IPS-20b (cell line): ENCODE data around the gene TMTC3.

Source experiments
- H3K27ac ChIP-seq: one replicate; pipeline ENCODE4 v1.5.1; 2013; ENCODE audit warnings: low read length
- H3K27me3 ChIP-seq: 2 replicates; pipeline ENCODE4 v1.6.1; 2013; ENCODE audit warnings: mild to moderate bottlenecking, low read length, inconsistent platforms; ENCODE audit not compliant: insufficient read depth
- H3K36me3 ChIP-seq: 2 replicates; pipeline ENCODE4 v1.6.1; 2013; ENCODE audit warnings: low read depth, mild to moderate bottlenecking, inconsistent platforms, low read length, moderate library complexity; ENCODE audit not compliant: insufficient read depth
- H3K4me1 ChIP-seq: 2 replicates; pipeline ENCODE4 v1.6.1; 2013; ENCODE audit warnings: mild to moderate bottlenecking, control low read depth, inconsistent platforms, low read length, moderate library complexity; ENCODE audit not compliant: insufficient read depth
- H3K4me3 ChIP-seq: 2 replicates; pipeline ENCODE4 v1.5.1; 2013; ENCODE audit warnings: mild to moderate bottlenecking, low read length, inconsistent platforms
- H3K9ac ChIP-seq: 2 replicates; pipeline ENCODE4 v1.6.1; 2013; ENCODE audit warnings: low read depth, mild to moderate bottlenecking, inconsistent platforms, low read length, moderate library complexity
- H3K9me3 ChIP-seq: 2 replicates; pipeline ENCODE4 v1.6.1; 2013; ENCODE audit warnings: mild to moderate bottlenecking, low read depth, low read length, inconsistent platforms; ENCODE audit not compliant: insufficient read depth

Gene TMTC3

DNA sequence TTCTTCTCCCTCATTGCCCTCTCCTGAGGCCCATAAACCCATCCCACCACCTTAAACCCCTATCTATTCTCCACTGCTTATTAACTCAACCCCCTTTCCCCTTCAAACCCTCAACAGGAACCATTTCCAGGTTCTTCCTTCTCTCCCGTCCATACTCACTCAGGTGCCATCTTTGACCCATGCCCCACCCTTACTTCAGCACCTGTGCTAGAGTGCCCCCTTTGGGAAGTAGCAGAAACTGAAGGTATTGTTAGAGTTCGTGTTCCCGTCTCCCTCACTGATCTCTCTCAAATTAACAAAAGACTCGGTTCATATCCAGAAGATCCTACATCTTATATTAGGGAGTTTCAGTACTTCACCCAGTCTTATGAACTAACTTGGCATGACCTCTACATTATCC, 86.6 kb downstream of the TMTC3 start:
- Histone ChIP-seq H3K9me3 (no peaks in the 10 kb centered on the region), H3K36me3 (no peaks in the 10 kb centered on the region), H3K9ac (no peak overlapping the region), H3K27ac (no peak overlapping the region), H3K4me1 (no peaks in the 10 kb centered on the region), H3K4me3 (no peak overlapping the region), H3K27me3 (no peaks in the 10 kb centered on the region)

DNA sequence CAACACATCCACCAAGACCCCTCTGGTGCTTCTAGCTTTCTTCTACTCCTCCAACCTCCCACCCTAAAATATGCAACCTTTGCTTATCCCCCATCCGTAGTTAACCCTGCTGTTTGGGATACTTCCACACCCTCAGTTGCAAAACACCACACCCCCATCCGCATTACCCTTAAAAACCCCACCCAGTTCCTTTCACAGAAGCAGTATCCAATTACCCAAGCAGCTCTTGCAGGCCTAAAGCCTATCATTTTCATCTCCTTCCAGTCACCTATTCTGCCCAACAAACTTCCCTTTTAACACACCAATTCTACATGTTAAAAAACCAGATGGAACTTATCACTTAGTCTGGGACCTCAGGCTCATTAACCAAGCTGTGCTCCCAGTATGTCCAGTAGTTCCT, 88.2 kb downstream of the TMTC3 start:
- H3K36me3 ChIP-seq = no peaks in the 10 kb centered on the region
- no peak overlapping the region for H3K9ac ChIP-seq
- no peak overlapping the region for H3K4me3 ChIP-seq
- H3K4me1 ChIP-seq = no peaks in the 10 kb centered on the region
- H3K27ac ChIP-seq = no peak overlapping the region
- H3K27me3 ChIP-seq = no peaks in the 10 kb centered on the region
- no peaks in the 10 kb centered on the region for H3K9me3 ChIP-seq

DNA sequence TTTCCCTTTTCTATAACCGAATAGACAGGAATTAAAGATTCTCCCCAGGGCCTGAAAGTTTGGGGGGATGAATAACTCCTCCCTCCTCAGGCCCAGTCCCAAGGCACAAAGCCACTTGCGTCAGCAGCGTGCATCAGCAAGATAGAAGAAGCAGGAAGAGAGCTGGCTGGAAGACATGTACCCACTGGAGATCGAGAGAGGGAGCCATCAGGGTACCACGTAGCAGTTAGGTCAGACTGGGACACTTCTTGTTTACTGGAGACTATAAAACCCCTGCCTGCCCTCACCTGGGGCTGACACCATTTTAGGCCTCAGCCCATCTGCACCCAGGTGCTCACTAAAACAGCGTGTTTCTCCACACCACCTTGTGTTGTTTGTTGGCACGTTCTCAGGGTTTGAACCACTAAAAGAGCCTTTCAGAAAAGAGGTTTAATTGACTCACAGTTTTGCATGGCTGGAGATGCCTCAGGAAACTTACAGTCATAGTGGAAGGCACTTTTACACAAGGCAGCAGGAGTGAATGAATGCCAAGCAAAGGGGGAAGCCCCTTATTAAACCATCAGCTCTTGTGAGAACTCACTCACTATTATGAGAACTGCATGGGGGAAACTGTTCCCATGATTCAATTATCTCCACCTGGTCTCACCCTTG, 93.2 kb downstream of the TMTC3 start:
- Histone ChIP-seq H3K9me3 (no peaks in the 10 kb centered on the region), H3K27me3 (no peaks in the 10 kb centered on the region), H3K27ac (no peak overlapping the region), H3K4me1 (no peaks in the 10 kb centered on the region), H3K36me3 (no peaks in the 10 kb centered on the region), H3K4me3 (no peak overlapping the region), H3K9ac (no peak overlapping the region)

DNA sequence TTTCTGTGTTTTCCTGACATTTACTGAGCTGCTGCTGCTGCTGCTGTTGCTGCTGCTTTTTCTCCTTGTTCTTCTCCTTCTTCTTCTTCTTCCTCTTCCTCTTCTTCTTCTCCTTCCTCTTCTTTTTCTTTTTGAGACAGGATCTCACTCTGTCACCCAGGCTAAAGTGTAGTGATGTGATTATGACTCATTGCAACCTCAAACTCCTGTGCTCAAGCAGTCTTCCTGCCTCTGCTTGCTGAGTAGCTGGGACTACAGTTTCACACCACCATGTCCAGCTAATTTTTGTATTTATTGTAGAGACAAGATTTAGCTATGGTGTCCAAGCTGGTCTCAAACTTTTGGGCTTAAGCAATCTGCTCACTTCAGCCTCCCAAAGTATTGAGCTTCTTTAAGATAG, 95.8 kb downstream of the TMTC3 start:
- no peaks in the 10 kb centered on the region for H3K4me1 ChIP-seq
- no peak overlapping the region for H3K27ac ChIP-seq
- no peaks in the 10 kb centered on the region for H3K36me3 ChIP-seq
- H3K4me3 ChIP-seq = no peak overlapping the region
- no peak overlapping the region for H3K9ac ChIP-seq
- no peaks in the 10 kb centered on the region for H3K27me3 ChIP-seq
- no peaks in the 10 kb centered on the region for H3K9me3 ChIP-seq

DNA sequence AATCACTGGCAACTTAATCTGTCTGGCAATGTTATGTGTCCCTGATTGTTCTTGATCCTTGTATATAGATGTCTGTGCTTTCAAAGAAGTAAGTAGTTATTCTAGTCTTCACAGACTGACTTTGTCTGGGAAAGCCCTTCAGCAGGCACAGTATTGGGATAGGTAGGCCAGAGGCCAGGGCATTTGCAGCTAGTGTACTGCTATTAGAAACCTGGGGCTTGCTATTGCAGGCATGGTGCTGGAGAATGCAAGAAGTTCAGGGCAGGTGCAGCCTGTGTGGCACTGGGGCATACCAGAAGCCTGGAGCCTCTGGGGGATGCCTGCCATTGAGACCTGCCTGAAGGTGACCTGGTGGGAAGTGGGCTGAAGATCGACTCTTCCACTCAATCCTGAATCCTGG, 96.3 kb downstream of the TMTC3 start:
- Histone ChIP-seq H3K4me1 (no peaks in the 10 kb centered on the region), H3K4me3 (no peak overlapping the region), H3K27ac (no peak overlapping the region), H3K9me3 (no peaks in the 10 kb centered on the region), H3K9ac (no peak overlapping the region), H3K36me3 (no peaks in the 10 kb centered on the region), H3K27me3 (no peaks in the 10 kb centered on the region)

DNA sequence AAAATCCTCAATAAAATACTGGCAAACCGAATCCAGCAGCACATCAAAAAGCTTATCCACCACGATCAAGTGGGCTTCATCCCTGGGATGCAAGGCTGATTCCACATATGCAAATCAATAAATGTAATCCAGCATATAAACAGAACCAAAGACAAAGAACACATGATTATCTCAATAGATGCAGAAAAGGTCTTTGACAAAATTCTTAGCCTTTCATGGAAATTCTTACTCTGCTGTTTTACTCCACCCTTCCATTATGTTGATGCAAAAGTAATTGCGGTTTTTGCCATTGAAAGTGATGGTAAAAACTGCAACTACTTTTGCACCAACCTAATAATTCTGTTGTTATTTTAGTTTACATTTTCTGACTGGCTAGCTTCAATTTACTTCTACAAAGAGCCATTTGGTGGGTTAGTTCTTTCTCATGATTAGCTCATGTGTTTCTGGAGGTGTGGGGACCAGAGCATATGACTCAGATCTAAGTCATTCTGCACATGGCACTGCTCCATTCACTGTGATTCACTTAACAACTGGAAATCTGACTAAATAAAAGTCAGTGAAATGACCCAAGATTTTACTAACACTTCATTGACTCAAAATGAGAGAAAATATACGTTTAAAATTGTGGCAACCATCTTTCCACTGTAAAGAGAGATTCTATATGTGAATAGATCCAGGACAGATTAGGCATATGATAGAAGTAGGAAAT, 99.9 kb downstream of the TMTC3 start:
- H3K27me3 ChIP-seq = no peaks in the 10 kb centered on the region
- no peak overlapping the region for H3K9ac ChIP-seq
- H3K27ac ChIP-seq = no peak overlapping the region
- no peaks in the 10 kb centered on the region for H3K36me3 ChIP-seq
- H3K9me3 ChIP-seq = no peaks in the 10 kb centered on the region
- peaks cover 3% of the 10 kb centered on the region; the same call in 1 of the 2 replicates for H3K4me1 ChIP-seq
- H3K4me3 ChIP-seq = no peak overlapping the region

DNA sequence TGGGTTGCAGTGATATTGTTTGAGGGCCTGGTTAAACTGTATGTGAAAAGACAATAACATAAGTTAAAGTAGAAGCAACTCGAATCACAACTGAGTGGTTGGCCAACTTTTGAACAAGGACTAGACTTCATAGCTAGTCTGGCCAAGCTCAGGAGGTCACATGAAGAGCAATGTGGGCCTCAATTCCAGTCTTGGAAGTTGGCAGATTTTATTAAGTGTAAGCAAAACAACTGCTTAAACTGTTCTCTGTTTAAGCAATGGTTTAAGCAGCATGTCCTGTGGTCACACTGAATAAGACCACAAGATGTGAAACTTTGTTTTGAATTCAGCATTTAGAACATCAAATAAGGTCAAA, 100.4 kb downstream of the TMTC3 start:
- no peaks in the 10 kb centered on the region for H3K36me3 ChIP-seq
- no peak overlapping the region for H3K9ac ChIP-seq
- H3K9me3 ChIP-seq = no peaks in the 10 kb centered on the region
- H3K27ac ChIP-seq = no peak overlapping the region
- peaks cover 3% of the 10 kb centered on the region; the same call in 1 of the 2 replicates for H3K4me1 ChIP-seq
- no peak overlapping the region for H3K4me3 ChIP-seq
- H3K27me3 ChIP-seq = no peaks in the 10 kb centered on the region

DNA sequence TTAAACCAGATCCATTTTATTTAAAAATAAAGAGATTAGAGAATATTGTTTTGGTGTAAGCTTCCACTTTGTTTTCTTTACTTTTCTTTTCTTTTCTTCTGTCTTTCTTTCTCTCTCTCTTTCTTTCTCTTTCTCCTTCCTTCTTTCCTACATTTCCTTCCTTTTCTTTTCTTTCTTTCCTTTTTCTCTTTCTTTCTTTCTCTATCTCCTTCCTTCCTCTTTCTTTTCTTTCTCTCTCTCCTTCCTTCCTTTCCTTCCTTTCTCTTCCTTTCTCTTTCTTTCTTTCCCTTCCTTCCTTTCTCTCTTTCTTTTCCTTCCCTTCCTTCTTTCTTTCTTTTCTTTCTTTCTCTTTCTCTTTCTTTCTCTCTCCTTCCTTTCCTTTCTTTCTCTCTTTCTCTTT, 100.8 kb downstream of the TMTC3 start:
- H3K36me3 ChIP-seq = no peaks in the 10 kb centered on the region
- H3K27ac ChIP-seq = no peak overlapping the region
- no peaks in the 10 kb centered on the region for H3K9me3 ChIP-seq
- H3K4me1 ChIP-seq = peaks cover 4% of the 10 kb centered on the region; the same call in 1 of the 2 replicates
- H3K27me3 ChIP-seq = no peaks in the 10 kb centered on the region
- H3K4me3 ChIP-seq = no peak overlapping the region
- H3K9ac ChIP-seq = no peak overlapping the region

DNA sequence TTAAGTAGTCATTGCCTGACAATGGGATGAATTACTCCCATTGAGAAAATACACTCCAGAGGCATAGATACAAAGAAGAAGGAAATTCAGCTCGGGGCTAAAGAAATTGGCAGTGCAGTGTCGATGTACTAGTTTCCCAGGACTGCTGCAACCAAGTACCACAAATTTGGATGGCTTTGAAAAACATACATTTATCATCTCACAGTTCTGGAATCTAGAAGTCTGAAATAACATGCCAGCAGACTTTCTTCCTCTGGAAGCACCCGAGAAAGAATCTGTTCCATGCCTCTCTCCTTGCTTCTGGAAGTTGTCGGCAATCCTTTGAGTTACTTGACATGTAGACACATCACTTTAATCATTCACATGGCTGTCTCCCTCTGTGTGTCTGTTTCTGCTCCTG, 101.9 kb downstream of the TMTC3 start:
- Histone ChIP-seq H3K27me3 (no peaks in the 10 kb centered on the region), H3K27ac (no peak overlapping the region), H3K9me3 (no peaks in the 10 kb centered on the region)

DNA sequence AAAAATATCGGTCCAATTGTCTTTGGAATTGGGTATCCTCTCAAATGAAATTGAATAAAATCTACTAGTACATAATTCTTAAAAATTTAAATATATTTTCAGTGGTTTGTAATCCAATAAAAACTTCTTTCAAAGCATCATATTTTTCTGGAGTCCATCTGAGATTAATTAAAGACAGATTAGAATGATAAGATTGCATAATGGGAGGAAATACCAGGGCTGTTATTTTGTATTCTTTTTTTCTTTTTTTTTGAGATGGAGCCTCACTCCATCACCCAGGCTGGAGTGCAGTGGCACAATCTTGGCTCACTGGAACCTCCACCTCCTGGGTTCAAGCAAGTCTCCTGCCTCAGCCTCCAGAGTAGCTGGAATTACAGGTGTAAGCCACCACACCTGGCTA, 103.8 kb downstream of the TMTC3 start:
- Histone ChIP-seq H3K9me3 (no peaks in the 10 kb centered on the region), H3K4me3 (no peak overlapping the region), H3K27ac (no peak overlapping the region), H3K9ac (no peak overlapping the region), H3K36me3 (no peaks in the 10 kb centered on the region), H3K27me3 (no peaks in the 10 kb centered on the region), H3K4me1 (peaks cover 6% of the 10 kb centered on the region; the same call in 1 of the 2 replicates)

More for the DNA sequence above, 101.9 kb downstream of the TMTC3 start:
- H3K9ac ChIP-seq = no peak overlapping the region
- peaks cover 6% of the 10 kb centered on the region; the same call in 1 of the 2 replicates for H3K4me1 ChIP-seq
- H3K36me3 ChIP-seq = no peaks in the 10 kb centered on the region
- no peak overlapping the region for H3K4me3 ChIP-seq

DNA sequence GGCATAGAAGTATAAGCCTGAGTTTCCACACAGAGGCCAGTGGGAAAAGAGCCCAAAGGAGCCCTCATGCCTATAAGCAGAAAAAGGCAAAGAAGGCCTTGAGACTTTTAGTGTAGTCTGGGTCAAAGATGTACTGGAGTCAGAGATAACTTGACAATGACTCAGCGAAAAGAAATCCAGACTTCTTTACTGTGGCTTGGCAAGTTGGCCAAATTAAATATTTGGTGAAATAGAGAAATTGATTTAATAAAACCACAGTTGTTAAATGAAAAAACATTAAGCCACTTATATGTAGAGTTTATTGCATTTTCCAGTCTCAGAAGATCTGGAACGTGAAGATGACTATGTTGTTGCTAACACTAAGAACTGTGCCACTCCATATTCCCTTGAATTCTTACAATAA, 105.1 kb downstream of the TMTC3 start:
- Histone ChIP-seq H3K27me3 (no peaks in the 10 kb centered on the region), H3K27ac (no peak overlapping the region), H3K4me3 (no peak overlapping the region), H3K4me1 (peaks cover 6% of the 10 kb centered on the region; the same call in 1 of the 2 replicates), H3K9ac (no peak overlapping the region), H3K9me3 (no peaks in the 10 kb centered on the region), H3K36me3 (no peaks in the 10 kb centered on the region)

DNA sequence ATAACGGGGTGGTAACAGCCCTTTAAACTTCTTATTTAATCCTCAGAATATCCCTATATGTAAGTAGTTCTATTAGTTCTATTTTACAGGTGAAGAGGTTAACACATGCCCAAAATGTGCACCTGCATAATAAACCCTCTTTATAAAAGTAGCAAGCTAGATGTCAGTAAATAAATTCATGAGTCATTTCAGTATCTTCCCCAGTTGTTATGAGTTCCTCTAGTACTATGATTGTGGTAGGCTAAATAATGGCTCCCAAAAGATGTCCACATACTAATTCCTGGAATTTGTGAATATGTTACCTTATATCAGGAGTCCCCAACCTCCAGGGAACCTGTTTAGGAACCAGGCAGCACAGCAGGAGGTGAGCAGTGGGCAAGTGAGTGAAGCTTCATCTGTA, 106.5 kb downstream of the TMTC3 start:
- Histone ChIP-seq H3K4me1 (peaks cover 6% of the 10 kb centered on the region; the same call in 1 of the 2 replicates), H3K27ac (no peak overlapping the region), H3K27me3 (no peaks in the 10 kb centered on the region), H3K9me3 (no peaks in the 10 kb centered on the region), H3K36me3 (no peaks in the 10 kb centered on the region), H3K9ac (no peak overlapping the region), H3K4me3 (no peak overlapping the region)
